Stomach (tissue), 9 donors: Measurements from ENCODE around the gene CLIC1. TPM values are rescaled to one million over a fixed set of nuclear protein-coding genes. Genes with fewer than 3 reads are reported as not detected.

Experiments
- DNase-seq, 2 donors: peaks; one replicate each; pipeline versions ENCODE4 v3.0.0 to v3.0.0-alpha.2; 2013 to 2019
- H3K27ac ChIP-seq, 5 donors: fragments of 200-600 bp in 4 of 5; sonication (generic) in 4 of 5; one replicate each; pipeline ENCODE4 v1.5.1; 2013 to 2019; ENCODE audit warnings: mild to moderate bottlenecking in 1 of 5, moderate library complexity in 1 of 5
- H3K27me3 ChIP-seq, 3 donors: fragments of 200-600 bp; sonication (generic); one replicate each; pipeline ENCODE4 v1.5.1; 2017 to 2019; ENCODE audit warnings: mixed run types in 1 of 3
- H3K36me3 ChIP-seq, 4 donors: fragments of 200-600 bp; sonication (generic); 1 replicate in 3 of 4; 2 replicates in 1 of 4; pipeline ENCODE4 v1.5.1; 2016 to 2019
- H3K4me1 ChIP-seq, 4 donors: fragments of 200-600 bp; sonication (generic); one replicate each; pipeline ENCODE4 v1.5.1; 2016 to 2019
- H3K4me3 ChIP-seq, 4 donors: fragments of 200-600 bp; sonication (generic) in 3 of 4; one replicate each; pipeline ENCODE4 v1.5.1; 2016 to 2019; ENCODE audit warnings: mild to moderate bottlenecking in 1 of 4
- H3K9me3 ChIP-seq, 4 donors: fragments of 200-600 bp; sonication (generic); one replicate each; pipeline ENCODE4 v1.5.1; 2016 to 2019
- EP300 ChIP-seq: sonication (generic); formaldehyde crosslinking; IDR thresholded peaks from one replicate; pipeline ENCODE4 v1.6.1; 2017; ENCODE audit warnings: antibody characterized with exemption
- POLR2A ChIP-seq, 4 donors: fragments of 450-650 bp; IDR thresholded peaks; one replicate each; pipeline ENCODE4 v1.6.1; 2016; ENCODE audit warnings: antibody characterized with exemption in 4 of 4, control low read depth in 2 of 4, mild to moderate bottlenecking in 1 of 4, moderate library complexity in 1 of 4
- POLR2AphosphoS5 ChIP-seq, 3 donors: sonication (generic); formaldehyde crosslinking; IDR thresholded peaks; one replicate each; pipeline ENCODE4 v1.6.1; 2016; ENCODE audit warnings: antibody characterized with exemption in 3 of 3
- WGBS, 5 donors: extraction: QIAGEN DNeasy Blood & Tissue Kit in 3 of 5; methylation state at CpG; one replicate each; pipeline versions ENCODE4 v1.1.5 to v1.1.7; 2013 to 2018; 5-methylcytosine and 5-hydroxymethylcytosine counted together
- intact Hi-C: fragments of 100-400 bp; cut with DNase I; formaldehyde crosslinking; loops from one replicate; pipeline ENCODE4 v1.15.1; 2023; ENCODE audit warnings: low total_unique reads
- polyA plus RNA-seq, 3 donors: library from polyadenylated mRNA; stranded (reverse); fragments of 200-250 nt; gene quantifications; one replicate each; pipeline ENCODE4 v1.2.3, GENCODE V29; 2013
- total RNA-seq, 5 donors: library from RNA; depleted of rRNA; stranded (reverse); fragments of >200 nt; gene quantifications; one replicate each; pipeline versions ENCODE4 v1.1.0 to v1.2.3, GENCODE V29; 2014 to 2016
- TF ChIP-seq, protein P1 (sequence below), 7 experiments: fragments of 450-650 bp in 4 of 7; fragments of 200-600 bp in 3 of 7; sonication (generic) in 3 of 7; IDR thresholded peaks; one replicate each; pipeline ENCODE4 v1.5.1; 2016 to 2019; ENCODE audit warnings: antibody characterized with exemption in 7 of 7, control low read depth in 2 of 7, mild to moderate bottlenecking in 1 of 7
- donor health status: healthy with polysubstance abuse.
- donor health status: Bipolar disorder and iron deficiency.
- donor health status: healthy.

The CLIC1 gene
- total and polyA plus RNA-seq, 8 donors: 33.8 to 597 (median 278) TPM

DNA sequence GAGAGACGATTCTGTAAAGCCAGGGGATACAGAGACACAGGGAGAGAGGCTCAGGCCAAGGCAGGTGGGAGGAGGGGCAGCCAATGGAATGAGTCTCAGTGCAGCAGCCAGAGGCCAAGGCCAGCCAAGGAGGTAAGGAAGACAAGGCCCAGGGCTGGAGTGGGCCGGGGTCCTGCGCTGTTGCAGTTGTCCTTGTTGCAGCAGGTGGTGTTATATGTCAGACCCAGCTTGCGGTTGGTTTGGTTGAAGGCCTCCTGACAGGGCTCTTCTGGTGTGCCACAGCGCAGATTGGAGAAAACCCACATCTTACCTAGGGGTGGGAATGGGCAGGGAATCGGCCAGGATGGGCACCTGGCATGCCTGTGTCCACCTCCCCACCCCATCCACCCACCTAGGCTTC is 17.3 kb downstream of the CLIC1 start:
- H3K27ac ChIP-seq: no peak overlapping the region
- 74 to 85% (median 83%) methylated on average over 6 of the region's 6 CpGs for WGBS, 5 donors
- intact Hi-C loops: no loop called here
- no peaks in the 10 kb centered on the region for H3K27me3 ChIP-seq
- DNase-seq: no peak
- peaks cover 0 to 15% (median 12%) of the 10 kb centered on the region in 4 donors for H3K4me1 ChIP-seq
- no peaks in the 10 kb centered on the region for H3K36me3 ChIP-seq
- H3K9me3 ChIP-seq: no peaks in the 10 kb centered on the region
- TF ChIP-seq POLR2A (IDR thresholded peaks at IDR 0.05) (no peak), POLR2AphosphoS5 (IDR thresholded peaks at IDR 0.05) (no peak), EP300 (no peak)
- TF ChIP-seq, protein P1, sequence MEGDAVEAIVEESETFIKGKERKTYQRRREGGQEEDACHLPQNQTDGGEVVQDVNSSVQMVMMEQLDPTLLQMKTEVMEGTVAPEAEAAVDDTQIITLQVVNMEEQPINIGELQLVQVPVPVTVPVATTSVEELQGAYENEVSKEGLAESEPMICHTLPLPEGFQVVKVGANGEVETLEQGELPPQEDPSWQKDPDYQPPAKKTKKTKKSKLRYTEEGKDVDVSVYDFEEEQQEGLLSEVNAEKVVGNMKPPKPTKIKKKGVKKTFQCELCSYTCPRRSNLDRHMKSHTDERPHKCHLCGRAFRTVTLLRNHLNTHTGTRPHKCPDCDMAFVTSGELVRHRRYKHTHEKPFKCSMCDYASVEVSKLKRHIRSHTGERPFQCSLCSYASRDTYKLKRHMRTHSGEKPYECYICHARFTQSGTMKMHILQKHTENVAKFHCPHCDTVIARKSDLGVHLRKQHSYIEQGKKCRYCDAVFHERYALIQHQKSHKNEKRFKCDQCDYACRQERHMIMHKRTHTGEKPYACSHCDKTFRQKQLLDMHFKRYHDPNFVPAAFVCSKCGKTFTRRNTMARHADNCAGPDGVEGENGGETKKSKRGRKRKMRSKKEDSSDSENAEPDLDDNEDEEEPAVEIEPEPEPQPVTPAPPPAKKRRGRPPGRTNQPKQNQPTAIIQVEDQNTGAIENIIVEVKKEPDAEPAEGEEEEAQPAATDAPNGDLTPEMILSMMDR (IDR thresholded peaks at IDR 0.05): no peak
- no peak overlapping the region for H3K4me3 ChIP-seq

DNA sequence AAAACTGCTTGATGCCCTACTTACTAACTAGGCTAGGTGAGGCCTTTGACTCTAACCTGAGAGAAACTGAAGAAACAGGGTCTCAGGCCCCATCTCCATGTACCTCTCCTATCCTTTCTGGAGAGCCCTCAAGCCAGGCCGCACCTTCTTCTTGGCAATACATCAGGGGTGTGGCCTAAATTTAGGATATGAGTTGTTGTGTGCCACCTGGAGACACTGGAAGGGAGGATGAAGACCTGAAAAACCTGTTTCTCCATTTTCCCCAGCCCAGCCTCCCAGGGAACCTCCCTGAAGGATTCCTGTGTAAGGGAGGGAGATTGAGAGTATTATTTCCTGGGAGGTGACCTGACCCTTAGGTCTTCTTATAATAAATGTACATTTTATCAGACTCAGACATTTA is 18.1 kb downstream of the CLIC1 start:
- intact Hi-C loops: no loop called here
- 23 to 64% (median 42%) methylated on average over 1 of the region's 1 CpG for WGBS, 5 donors
- Histone ChIP-seq H3K27me3 (no peaks in the 10 kb centered on the region), H3K4me1 (peaks cover 0 to 15% (median 12%) of the 10 kb centered on the region in 4 donors), H3K9me3 (no peaks in the 10 kb centered on the region), H3K4me3 (no peak overlapping the region), H3K36me3 (no peaks in the 10 kb centered on the region), H3K27ac (no peak overlapping the region)
- DNase-seq: peak; percentile 64 to 75
- TF ChIP-seq POLR2A (IDR thresholded peaks at IDR 0.05) (no peak), EP300 (no peak), POLR2AphosphoS5 (IDR thresholded peaks at IDR 0.05) (no peak)
- TF ChIP-seq, protein P1 (IDR thresholded peaks at IDR 0.05): no peak

DNA sequence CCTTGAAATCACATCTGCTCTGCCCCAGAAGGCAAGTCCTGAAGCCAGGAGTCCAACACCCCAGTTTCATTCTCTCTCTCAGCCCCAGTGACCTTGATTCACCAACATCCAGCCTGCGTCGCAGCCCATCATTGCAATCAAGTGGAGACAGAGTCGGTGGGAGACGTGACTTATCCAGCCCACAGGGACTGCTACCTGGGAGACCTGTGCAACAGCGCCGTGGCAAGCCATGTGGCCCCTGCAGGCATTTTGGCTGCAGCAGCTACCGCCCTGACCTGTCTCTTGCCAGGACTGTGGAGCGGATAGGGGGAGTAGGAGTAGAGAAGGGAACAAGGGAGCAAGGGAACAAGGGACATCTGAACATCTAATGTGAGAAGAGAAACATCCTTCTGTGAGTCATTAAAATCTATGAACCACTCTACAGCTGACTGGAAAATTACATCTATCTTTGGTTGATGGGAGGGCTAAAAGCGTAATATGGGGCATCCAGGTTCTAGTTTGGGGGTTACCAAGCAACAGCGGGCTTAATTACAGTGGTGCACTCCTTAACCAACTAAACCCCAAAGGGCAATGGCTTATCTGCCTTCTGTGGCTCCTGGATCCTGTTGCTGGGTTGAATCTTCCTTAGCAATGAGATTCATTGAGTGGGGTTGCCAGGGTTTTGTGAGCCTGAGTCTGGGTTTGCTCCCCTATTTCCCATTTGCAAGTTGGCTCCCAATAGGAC is 18.7 kb downstream of the CLIC1 start:
- peak in 1 of 2 donors; percentile 60 for DNase-seq
- intact Hi-C loops: no loop called here
- Histone ChIP-seq H3K4me1 (peaks cover 0 to 15% (median 12%) of the 10 kb centered on the region in 4 donors), H3K36me3 (no peaks in the 10 kb centered on the region), H3K4me3 (no peak overlapping the region), H3K27me3 (no peaks in the 10 kb centered on the region), H3K27ac (no peak overlapping the region), H3K9me3 (no peaks in the 10 kb centered on the region)
- WGBS, 5 donors: 62 to 74% (median 67%) methylated on average over 10 of the region's 10 CpGs
- TF ChIP-seq POLR2A (IDR thresholded peaks at IDR 0.05): no peak
- TF ChIP-seq EP300: no peak
- TF ChIP-seq, protein P1 (IDR thresholded peaks at IDR 0.05): no peak
- TF ChIP-seq POLR2AphosphoS5 (IDR thresholded peaks at IDR 0.05): no peak

DNA sequence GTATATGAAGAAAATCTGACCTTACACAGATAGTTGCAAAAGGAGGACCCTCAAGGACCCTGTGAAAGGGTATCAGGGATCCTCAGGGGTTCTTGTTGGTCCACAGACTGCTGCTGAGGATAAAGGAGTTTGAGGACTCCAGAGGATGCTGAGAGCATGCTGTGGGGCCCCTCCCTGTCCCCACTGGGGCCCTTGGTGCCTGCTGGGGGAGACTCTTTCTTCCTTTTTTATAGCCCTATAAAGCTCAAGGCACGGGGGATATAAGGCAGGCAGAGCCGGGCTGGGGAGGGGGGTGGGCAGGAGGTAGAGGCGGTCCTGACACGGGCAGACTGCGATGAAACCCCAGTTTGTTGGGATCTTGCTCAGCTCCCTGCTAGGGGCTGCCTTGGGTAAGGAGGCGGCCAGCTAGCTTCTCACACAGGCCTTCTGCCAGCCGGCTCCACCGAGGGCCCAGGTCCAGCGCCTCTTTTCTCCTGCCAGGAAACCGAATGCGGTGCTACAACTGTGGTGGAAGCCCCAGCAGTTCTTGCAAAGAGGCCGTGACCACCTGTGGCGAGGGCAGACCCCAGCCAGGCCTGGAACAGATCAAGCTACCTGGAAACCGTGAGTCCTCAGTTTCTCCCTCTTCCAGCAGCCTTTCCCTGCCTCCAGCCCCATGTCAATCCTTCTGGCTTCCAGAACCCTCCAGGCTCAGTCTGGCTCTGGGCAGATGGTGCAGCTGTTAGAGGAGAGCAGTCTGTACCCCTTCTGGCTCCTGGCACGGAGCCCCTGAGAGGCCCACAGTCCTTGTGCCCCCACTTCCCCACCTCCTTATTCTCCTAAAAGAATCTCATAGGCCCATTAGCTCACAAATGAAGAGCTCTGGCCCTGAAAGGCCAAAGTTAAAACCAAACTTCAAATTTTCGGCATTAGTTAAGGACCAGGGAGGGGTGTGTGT is 21.0 kb downstream of the CLIC1 start, which contains the start of gene LY6G6D:
Gene LY6G6D, plus strand, starts transcription at position 327 of the 937 bp plus-strand sequence. Its CDS starts 8 bp downstream, at position 335.
- H3K4me3 ChIP-seq: no peak within 1 kb of the TSS
- H3K4me1 ChIP-seq: peaks cover 0 to 25% (median 12%) of the 10 kb centered on the region in 4 donors
- peak in 1 of 2 donors; percentile 24 for DNase-seq
- H3K27ac ChIP-seq: no peak within 1 kb of the TSS
- H3K9me3 ChIP-seq: no peaks in the 10 kb centered on the region
- H3K36me3 ChIP-seq: no peaks in the 10 kb centered on the region
- 63 to 86% (median 83%) methylated on average over 11 to 16 of the region's 16 CpGs for WGBS, 5 donors
- TF ChIP-seq, protein P1 (IDR thresholded peaks at IDR 0.05): no peak
- TF ChIP-seq POLR2AphosphoS5 (IDR thresholded peaks at IDR 0.05) (no peak), EP300 (no peak), POLR2A (IDR thresholded peaks at IDR 0.05) (no peak)
- H3K27me3 ChIP-seq: peaks cover 0 to under 1% (median 0%) of the 10 kb centered on the region in 3 donors
- intact Hi-C loops: no loop called here
